ENCODE measurements around the gene GMCL2.

The GMCL2 gene

GRCh38 chr5:178176791-178177190, 10.4 kb downstream of the GMCL2 start:
- peak overlapping the region in 1 of 7 experiments; percentile 38 for H3K4me3 ChIP-seq (ENCODE audit: control insufficient read depth in 1 of 7, extremely low read depth in 1 of 7, insufficient read depth in 4 of 7, low read depth in 2 of 7, low read length in 6 of 7)
- ChIA-PET POLR2A (no interaction called here), CTCF (interaction anchor here (1.3 to 1.8 kb wide), 4 partner anchors 11 to 102 kb away, joined by 3 to 7 read pairs (median 4); no protein-coding TSS in a partner anchor)
- H3K27me3 ChIP-seq (replicated peaks in 2 of 5; ENCODE audit: control insufficient read depth in 4 of 5, insufficient read depth in 5 of 5, low read length in 4 of 5), result no peaks in the 10 kb centered on the region
- peaks cover 4 to 33% (median 18%) of the 10 kb centered on the region in 4 experiments for H3K4me1 ChIP-seq (ENCODE audit: control extremely low read depth in 1 of 4, control insufficient read depth in 4 of 4, insufficient read depth in 4 of 4, low read length in 3 of 4)
- DNase-seq, result peak in 2 of 3 donors; percentile 63 to 77
- no peaks in the 10 kb centered on the region for H3K9me3 ChIP-seq (ENCODE audit: control extremely low read depth in 1 of 5, control insufficient read depth in 4 of 5, insufficient read depth in 2 of 5, low read depth in 1 of 5, low read length in 4 of 5)
- no peaks in the 10 kb centered on the region for H3K36me3 ChIP-seq (ENCODE audit: control insufficient read depth in 4 of 4, insufficient read depth in 4 of 4, low read length in 3 of 4)
- 0% methylated on average over 1 of the region's 6 CpGs for WGBS (ENCODE audit: insufficient coverage)
- H3K27ac ChIP-seq (ENCODE audit: insufficient read depth in 1 of 2, low read depth in 1 of 2, low read length in 2 of 2, poor library complexity in 1 of 2, severe bottlenecking in 2 of 2), result no peak overlapping the region

GRCh38 chr5:178174456-178174855, 12.7 kb downstream of the GMCL2 start:
- no peak for DNase-seq
- Histone ChIP-seq H3K4me3 (ENCODE audit: control insufficient read depth in 1 of 7, extremely low read depth in 1 of 7, insufficient read depth in 4 of 7, low read depth in 2 of 7, low read length in 6 of 7) (no peak overlapping the region), H3K9me3 (ENCODE audit: control extremely low read depth in 1 of 5, control insufficient read depth in 4 of 5, insufficient read depth in 2 of 5, low read depth in 1 of 5, low read length in 4 of 5) (no peaks in the 10 kb centered on the region), H3K27ac (ENCODE audit: insufficient read depth in 1 of 2, low read depth in 1 of 2, low read length in 2 of 2, poor library complexity in 1 of 2, severe bottlenecking in 2 of 2) (no peak overlapping the region), H3K4me1 (ENCODE audit: control extremely low read depth in 1 of 4, control insufficient read depth in 4 of 4, insufficient read depth in 4 of 4, low read length in 3 of 4) (peaks cover 0 to 15% (median 8%) of the 10 kb centered on the region in 4 experiments), H3K27me3 (replicated peaks in 2 of 5; ENCODE audit: control insufficient read depth in 4 of 5, insufficient read depth in 5 of 5, low read length in 4 of 5) (no peaks in the 10 kb centered on the region), H3K36me3 (ENCODE audit: control insufficient read depth in 4 of 4, insufficient read depth in 4 of 4, low read length in 3 of 4) (no peaks in the 10 kb centered on the region)
- ChIA-PET CTCF (interaction anchor here (0.5 to 1.6 kb wide), 3 partner anchors 10 to 100 kb away, joined by 3 to 5 read pairs (median 3); no protein-coding TSS in a partner anchor), POLR2A (no interaction called here)
- 100% methylated on average over 2 of the region's 3 CpGs for whole genome bisulfite sequencing (ENCODE audit: insufficient coverage)

GRCh38 chr5:178170455-178170854, 16.7 kb downstream of the GMCL2 start:
- Histone ChIP-seq H3K27me3 (replicated peaks in 2 of 5; ENCODE audit: control insufficient read depth in 4 of 5, insufficient read depth in 5 of 5, low read length in 4 of 5) (peaks cover 0 to 4% (median 0%) of the 10 kb centered on the region in 5 experiments), H3K4me3 (ENCODE audit: control insufficient read depth in 1 of 7, extremely low read depth in 1 of 7, insufficient read depth in 4 of 7, low read depth in 2 of 7, low read length in 6 of 7) (no peak overlapping the region), H3K36me3 (ENCODE audit: control insufficient read depth in 4 of 4, insufficient read depth in 4 of 4, low read length in 3 of 4) (no peaks in the 10 kb centered on the region), H3K27ac (ENCODE audit: insufficient read depth in 1 of 2, low read depth in 1 of 2, low read length in 2 of 2, poor library complexity in 1 of 2, severe bottlenecking in 2 of 2) (no peak overlapping the region), H3K4me1 (ENCODE audit: control extremely low read depth in 1 of 4, control insufficient read depth in 4 of 4, insufficient read depth in 4 of 4, low read length in 3 of 4) (no peaks in the 10 kb centered on the region), H3K9me3 (ENCODE audit: control extremely low read depth in 1 of 5, control insufficient read depth in 4 of 5, insufficient read depth in 2 of 5, low read depth in 1 of 5, low read length in 4 of 5) (no peaks in the 10 kb centered on the region)
- CTCF ChIA-PET, result interaction anchor here (0.9 to 1.0 kb wide), 2 partner anchors 91 to 94 kb away, joined by 3 read pairs; no protein-coding TSS in a partner anchor
- DNase-seq, result no peak
- POLR2A ChIA-PET, result no interaction called here
- WGBS (ENCODE audit: insufficient coverage), result 91% methylated on average over 1 of the region's 2 CpGs

- ChIA-PET POLR2A (no interaction called here), CTCF (interaction anchor here (1.1 to 1.9 kb wide), 6 partner anchors 10 to 90 kb away, joined by 3 to 12 read pairs (median 4); no protein-coding TSS in a partner anchor)
- DNase-seq, result no peak
- WGBS (ENCODE audit: insufficient coverage), result 84% methylated on average over 23 of the region's 38 CpGs
- Histone ChIP-seq H3K4me3 (ENCODE audit: control insufficient read depth in 1 of 7, extremely low read depth in 1 of 7, insufficient read depth in 4 of 7, low read depth in 2 of 7, low read length in 6 of 7) (no peak overlapping the region), H3K27ac (ENCODE audit: insufficient read depth in 1 of 2, low read depth in 1 of 2, low read length in 2 of 2, poor library complexity in 1 of 2, severe bottlenecking in 2 of 2) (no peak overlapping the region), H3K4me1 (ENCODE audit: control extremely low read depth in 1 of 4, control insufficient read depth in 4 of 4, insufficient read depth in 4 of 4, low read length in 3 of 4) (peaks cover 0 to 10% (median 6%) of the 10 kb centered on the region in 4 experiments), H3K27me3 (replicated peaks in 2 of 5; ENCODE audit: control insufficient read depth in 4 of 5, insufficient read depth in 5 of 5, low read length in 4 of 5) (peaks cover 0 to 8% (median 0%) of the 10 kb centered on the region in 5 experiments), H3K9me3 (ENCODE audit: control extremely low read depth in 1 of 5, control insufficient read depth in 4 of 5, insufficient read depth in 2 of 5, low read depth in 1 of 5, low read length in 4 of 5) (no peaks in the 10 kb centered on the region), H3K36me3 (ENCODE audit: control insufficient read depth in 4 of 4, insufficient read depth in 4 of 4, low read length in 3 of 4) (no peaks in the 10 kb centered on the region)
Observed at GRCh38 chr5:178165581-178165980, 21.6 kb downstream of the GMCL2 start.

- H3K36me3 ChIP-seq (ENCODE audit: control insufficient read depth in 4 of 4, insufficient read depth in 4 of 4, low read length in 3 of 4), result no peaks in the 10 kb centered on the region
- DNase-seq, result peak; percentile 84 to 91 (median 89)
- no peak overlapping the region for H3K27ac ChIP-seq (ENCODE audit: insufficient read depth in 1 of 2, low read depth in 1 of 2, low read length in 2 of 2, poor library complexity in 1 of 2, severe bottlenecking in 2 of 2)
- peak overlapping the region in 5 of 7 experiments; percentile 19 to 63 (median 57) for H3K4me3 ChIP-seq (ENCODE audit: control insufficient read depth in 1 of 7, extremely low read depth in 1 of 7, insufficient read depth in 4 of 7, low read depth in 2 of 7, low read length in 6 of 7)
- ChIA-PET CTCF (interaction anchor here (0.9 to 24.2 kb wide), 5 partner anchors 9 to 87 kb away, joined by 4 to 458 read pairs (median 12); no protein-coding TSS in a partner anchor), POLR2A (no interaction called here)
- WGBS (ENCODE audit: insufficient coverage), result 10% methylated on average over 31 of the region's 33 CpGs
- peaks cover 0 to 8% (median 0%) of the 10 kb centered on the region in 5 experiments for H3K27me3 ChIP-seq (replicated peaks in 2 of 5; ENCODE audit: control insufficient read depth in 4 of 5, insufficient read depth in 5 of 5, low read length in 4 of 5)
- no peaks in the 10 kb centered on the region for H3K9me3 ChIP-seq (ENCODE audit: control extremely low read depth in 1 of 5, control insufficient read depth in 4 of 5, insufficient read depth in 2 of 5, low read depth in 1 of 5, low read length in 4 of 5)
- H3K4me1 ChIP-seq (ENCODE audit: control extremely low read depth in 1 of 4, control insufficient read depth in 4 of 4, insufficient read depth in 4 of 4, low read length in 3 of 4), result peaks cover 0 to 10% (median 6%) of the 10 kb centered on the region in 4 experiments
Observed at GRCh38 chr5:178163772-178164735, 23.1 kb downstream of the GMCL2 start.

- no peak overlapping the region for H3K4me3 ChIP-seq (ENCODE audit: control insufficient read depth in 1 of 7, extremely low read depth in 1 of 7, insufficient read depth in 4 of 7, low read depth in 2 of 7, low read length in 6 of 7)
- ChIA-PET CTCF (interaction anchor here (1.0 to 24.2 kb wide), 6 partner anchors 9 to 86 kb away, joined by 3 to 458 read pairs (median 8); partner anchors contain the start of genes NHP2 and RMND5B), POLR2A (no interaction called here)
- no peaks in the 10 kb centered on the region for H3K9me3 ChIP-seq (ENCODE audit: control extremely low read depth in 1 of 5, control insufficient read depth in 4 of 5, insufficient read depth in 2 of 5, low read depth in 1 of 5, low read length in 4 of 5)
- no peaks in the 10 kb centered on the region for H3K36me3 ChIP-seq (ENCODE audit: control insufficient read depth in 4 of 4, insufficient read depth in 4 of 4, low read length in 3 of 4)
- H3K4me1 ChIP-seq (ENCODE audit: control extremely low read depth in 1 of 4, control insufficient read depth in 4 of 4, insufficient read depth in 4 of 4, low read length in 3 of 4), result peaks cover 0 to 10% (median 6%) of the 10 kb centered on the region in 4 experiments
- 97% methylated on average over 9 of the region's 9 CpGs for WGBS (ENCODE audit: insufficient coverage)
- no peak for DNase-seq
- peaks cover 0 to 8% (median 0%) of the 10 kb centered on the region in 5 experiments for H3K27me3 ChIP-seq (replicated peaks in 2 of 5; ENCODE audit: control insufficient read depth in 4 of 5, insufficient read depth in 5 of 5, low read length in 4 of 5)
- no peak overlapping the region for H3K27ac ChIP-seq (ENCODE audit: insufficient read depth in 1 of 2, low read depth in 1 of 2, low read length in 2 of 2, poor library complexity in 1 of 2, severe bottlenecking in 2 of 2)
Observed at GRCh38 chr5:178162481-178162880, 24.7 kb downstream of the GMCL2 start.

Measured in common myeloid progenitor, CD34-positive (primary cell).